Measurements from ENCODE around the gene DOCK4. TPM values are rescaled to one million over a fixed set of nuclear protein-coding genes. Genes with fewer than 3 reads are reported as not detected.

DOCK4 gene
- total and polyA plus RNA-seq, 4 donors = 7.2 to 48.9 (median 12.8) TPM

- no peak for DNase-seq (ENCODE audit: low spot score)
- Histone ChIP-seq H3K27ac (ENCODE audit: low read depth in 1 of 2, low read length in 2 of 2) (no peak overlapping the region), H3K4me3 (ENCODE audit: low read depth in 1 of 3, low read length in 3 of 3) (no peak overlapping the region), H3K4me1 (ENCODE audit: control insufficient read depth in 4 of 4, insufficient read depth in 4 of 4, low read length in 3 of 4) (peaks cover 0 to 11% (median 0%) of the 10 kb centered on the region in 4 donors), H3K36me3 (ENCODE audit: control insufficient read depth in 4 of 4, insufficient read depth in 3 of 4, low read depth in 1 of 4, low read length in 3 of 4) (no peaks in the 10 kb centered on the region), H3K9me3 (ENCODE audit: control insufficient read depth in 4 of 4, low read length in 3 of 4) (no peaks in the 10 kb centered on the region), H3K27me3 (ENCODE audit: control insufficient read depth in 4 of 4, insufficient read depth in 4 of 4, low read length in 3 of 4) (no peaks in the 10 kb centered on the region), H3K9ac (ENCODE audit: low read depth in 1 of 2, low read length in 2 of 2) (no peak overlapping the region)
- 81% methylated on average over 1 of the region's 1 CpG for WGBS
- TF ChIP-seq ATF3 (IDR thresholded peaks at IDR 0.05) (no peak), TAF1 (conservative IDR thresholded peaks at IDR 0.05) (no peak), SP1 (IDR thresholded peaks at IDR 0.05) (no peak), RXRA (IDR thresholded peaks at IDR 0.05) (no peak), MAX (IDR thresholded peaks at IDR 0.05) (no peak), RAD21 (IDR thresholded peaks at IDR 0.05) (no peak), EGR1 (IDR thresholded peaks at IDR 0.05; ENCODE audit: low read depth in 2 of 2) (no peak), HNF4G (IDR thresholded peaks at IDR 0.05) (no peak), NR2F2 (IDR thresholded peaks at IDR 0.05) (no peak)
Observed at GRCh38 chr7:112059675-112060074, 146.5 kb downstream of the DOCK4 start.

- H3K4me1 ChIP-seq (ENCODE audit: control insufficient read depth in 4 of 4, insufficient read depth in 4 of 4, low read length in 3 of 4) = peaks cover 0 to 11% (median 0%) of the 10 kb centered on the region in 4 donors
- no peak for TF ChIP-seq YY1 (IDR thresholded peaks at IDR 0.05)
- no peak for TF ChIP-seq HNF4A (conservative IDR thresholded peaks at IDR 0.05)
- no peak for TF ChIP-seq RXRA (IDR thresholded peaks at IDR 0.05)
- TF ChIP-seq REST (IDR thresholded peaks at IDR 0.05) = no peak
- no peak for TF ChIP-seq ATF3 (IDR thresholded peaks at IDR 0.05)
- TF ChIP-seq CTCF (IDR thresholded peaks at IDR 0.05; ENCODE audit: low read depth, low read length, missing input control) = no peak
- TF ChIP-seq FOXA2 (IDR thresholded peaks at IDR 0.05) = no peak
- no peak for TF ChIP-seq JUND (IDR thresholded peaks at IDR 0.05)
- TF ChIP-seq FOXA1 (IDR thresholded peaks at IDR 0.05) = no peak
- no peak for TF ChIP-seq RAD21 (IDR thresholded peaks at IDR 0.05)
- TF ChIP-seq EGR1 (IDR thresholded peaks at IDR 0.05; ENCODE audit: low read depth in 2 of 2) = no peak
- TF ChIP-seq SP1 (IDR thresholded peaks at IDR 0.05) = no peak
- TF ChIP-seq ZBTB33 (IDR thresholded peaks at IDR 0.05) = no peak
- TF ChIP-seq GABPA (IDR thresholded peaks at IDR 0.05 in 1 of 2, conservative IDR thresholded peaks at IDR 0.05 in 1 of 2) = no peak
- no peak for TF ChIP-seq NR2F2 (IDR thresholded peaks at IDR 0.05)
- no peak for TF ChIP-seq HNF4G (IDR thresholded peaks at IDR 0.05)
- TF ChIP-seq TAF1 (conservative IDR thresholded peaks at IDR 0.05) = no peak
- TF ChIP-seq MAX (IDR thresholded peaks at IDR 0.05) = no peak
- no peaks in the 10 kb centered on the region for H3K9me3 ChIP-seq (ENCODE audit: control insufficient read depth in 4 of 4, low read length in 3 of 4)
- H3K27me3 ChIP-seq (ENCODE audit: control insufficient read depth in 4 of 4, insufficient read depth in 4 of 4, low read length in 3 of 4) = no peaks in the 10 kb centered on the region
- H3K36me3 ChIP-seq (ENCODE audit: control insufficient read depth in 4 of 4, insufficient read depth in 3 of 4, low read depth in 1 of 4, low read length in 3 of 4) = no peaks in the 10 kb centered on the region
- H3K9ac ChIP-seq (ENCODE audit: low read depth in 1 of 2, low read length in 2 of 2) = no peak overlapping the region
- H3K4me3 ChIP-seq (ENCODE audit: low read depth in 1 of 3, low read length in 3 of 3) = no peak overlapping the region
- no peak overlapping the region for H3K27ac ChIP-seq (ENCODE audit: low read depth in 1 of 2, low read length in 2 of 2)
- WGBS = 75% methylated on average over 1 of the region's 1 CpG
- no peak for DNase-seq (ENCODE audit: low spot score)
Observed at GRCh38 chr7:112058686-112059085, 147.5 kb downstream of the DOCK4 start.

All from liver (tissue), 9 donors.